Kidney (tissue), 14 donors: ENCODE measurements around the gene POR. TPM values are rescaled to one million over a fixed set of nuclear protein-coding genes. Genes with fewer than 3 reads are reported as not detected.
"Not testable (repeated sequence)": the region's sequence is repeated elsewhere in the genome, so short reads cannot be mapped to it uniquely, and the experiment has no call there.

ENCODE experiments used
- DNase-seq, 5 donors: peaks; one replicate each; pipeline ENCODE4 v3.0.0-alpha.2; 2013 to 2020
- FAIRE-seq: peaks from 2 replicates; lab custom pipeline; 2012; peaks lifted over from hg19 to GRCh38; lab: Jason Lieb, UNC
- H3K27ac ChIP-seq, 2 donors: one replicate each; pipeline ENCODE4 v1.7.0; 2013; ENCODE audit warnings: low read depth in 2 of 2, low read length in 2 of 2, inconsistent platforms in 1 of 2
- H3K27me3 ChIP-seq: one replicate; pipeline ENCODE4 v1.7.1; 2013; ENCODE audit warnings: low read length, inconsistent platforms; ENCODE audit not compliant: control insufficient read depth, insufficient read depth
- H3K36me3 ChIP-seq, 3 donors: one replicate each; pipeline versions ENCODE4 v1.7.0 to v1.7.1; 2013; ENCODE audit warnings: low read length in 3 of 3, control low read depth in 1 of 3, inconsistent platforms in 1 of 3; ENCODE audit not compliant: insufficient read depth in 3 of 3, control insufficient read depth in 2 of 3
- H3K4me1 ChIP-seq, 3 donors: one replicate each; pipeline versions ENCODE4 v1.7.0 to v1.7.1; 2013; ENCODE audit warnings: low read length in 3 of 3, inconsistent platforms in 1 of 3, low read depth in 1 of 3; ENCODE audit not compliant: control insufficient read depth in 2 of 3, insufficient read depth in 2 of 3
- H3K4me3 ChIP-seq, 3 donors: one replicate each; pipeline versions ENCODE4 v1.7.0 to v1.8.1; 2013; ENCODE audit warnings: low read length in 3 of 3, control low read depth in 1 of 3, inconsistent platforms in 1 of 3
- H3K9ac ChIP-seq, 3 donors: one replicate each; pipeline versions ENCODE4 v1.7.0 to v1.7.1; 2013; ENCODE audit warnings: low read length in 3 of 3, control low read depth in 1 of 3, inconsistent platforms in 1 of 3
- H3K9me3 ChIP-seq, 3 donors: one replicate each; pipeline versions ENCODE4 v1.7.0 to v1.7.1; 2013; ENCODE audit warnings: low read length in 3 of 3, control low read depth in 1 of 3, inconsistent platforms in 1 of 3; ENCODE audit not compliant: control insufficient read depth in 2 of 3, insufficient read depth in 1 of 3
- CTCF ChIP-seq: IDR thresholded peaks from 3 replicates; pipeline ENCODE4 v1.5.1; 2012; ENCODE audit warnings: mild to moderate bottlenecking, moderate library complexity, borderline replicate concordance; ENCODE audit not compliant: insufficient read depth; ENCODE audit errors: extremely low read depth
- intact Hi-C: fragments of 100-400 bp; cut with DNase I; formaldehyde crosslinking; loops from one replicate; pipeline ENCODE4 v1.11.1; 2022
- polyA plus RNA-seq: library from polyadenylated mRNA; stranded (reverse); fragments of 350-450 nt; fragmentation: Illumina TruSeq; extraction: RNeasy Lipid Tissue Mini Kit (QIAGEN cat#74804); gene quantifications from one replicate; pipeline ENCODE4 v1.2.3, GENCODE V29; 2014; ENCODE audit warnings: low read depth, low replicate concordance; ENCODE audit not compliant: insufficient read depth
- total RNA-seq: library from RNA; stranded (reverse); fragmentation: NEBNext Ultra II Directional; extraction: Animal tissue kit (Norgen Biotek cat#: 25700); gene quantifications from one replicate; pipeline ENCODE4 v1.2.1, GENCODE V29; 2021
- donor health status: control.
- donor health status: control.
- donor health status: control.
- donor health status: control.
- donor health status: control.
- donor health status: DM: yes; HTN: yes; CAD: no.
- donor health status: Normal renal cell carcinoma (clear cell type).

The POR gene
- total and polyA plus RNA-seq, 2 donors from 2014 or later, result 122 to 130 TPM

- no peaks in the 10 kb centered on the region for H3K4me1 ChIP-seq
- intact Hi-C loops, result loop anchor here (10.0 kb wide), 1 partner anchor 152 kb away; no protein-coding TSS in a partner anchor
- no peaks in the 10 kb centered on the region for H3K9me3 ChIP-seq
- H3K27ac ChIP-seq, result no peak overlapping the region
- no peak for TF ChIP-seq CTCF
- H3K36me3 ChIP-seq, result peaks cover 0 to 5% (median 2%) of the 10 kb centered on the region in 3 donors
- DNase-seq (no peak), FAIRE-seq (peak; percentile 55)
- no peak overlapping the region for H3K9ac ChIP-seq
- H3K4me3 ChIP-seq, result no peak overlapping the region
- no peaks in the 10 kb centered on the region for H3K27me3 ChIP-seq
These were observed 101.4 kb downstream of the POR start for GRCh38 chr7:76016191-76016947.

GRCh38 chr7:76018520-76018919 lies 103.6 kb downstream of the POR start:
- not testable (repeated sequence) for H3K27me3 ChIP-seq, FAIRE-seq, H3K27ac ChIP-seq, DNase-seq, H3K9ac ChIP-seq, H3K4me1 ChIP-seq, H3K4me3 ChIP-seq, H3K9me3 ChIP-seq
- H3K36me3 ChIP-seq, result peaks cover 0 to 11% (median 8%) of the 10 kb centered on the region in 3 donors
- intact Hi-C loops, result loop anchor here (10.0 kb wide), 1 partner anchor 154 kb away; no protein-coding TSS in a partner anchor

GRCh38 chr7:76020031-76020714 lies 105.2 kb downstream of the POR start:
- peak; percentile 90 for TF ChIP-seq CTCF

More at GRCh38 chr7:76020031-76020714, 105.2 kb downstream of the POR start:
- Histone ChIP-seq H3K4me3 (no peak overlapping the region), H3K4me1 (no peaks in the 10 kb centered on the region), H3K27ac (no peak overlapping the region), H3K9me3 (no peaks in the 10 kb centered on the region), H3K27me3 (no peaks in the 10 kb centered on the region), H3K36me3 (peaks cover 0 to 11% (median 8%) of the 10 kb centered on the region in 3 donors), H3K9ac (no peak overlapping the region)
- intact Hi-C loops, result no loop called here
- no peak for FAIRE-seq
- DNase-seq, result peak; percentile 64 to 84 (median 72)
